Hepatocyte (in vitro differentiated cells): ENCODE measurements around the gene ATP1A3. TPM values are rescaled to one million over a fixed set of nuclear protein-coding genes. Genes with fewer than 3 reads are reported as not detected.

Source experiments
- DNase-seq: peaks from one replicate; pipeline ENCODE4 v3.0.0-alpha.2; 2016; ENCODE audit warnings: low spot score
- H2AFZ ChIP-seq: fragments of 200-600 bp; sonication (generic); 2 replicates; pipeline ENCODE4 v1.6.0; 2016; ENCODE audit warnings: antibody characterized with exemption, mild to moderate bottlenecking
- H3K27ac ChIP-seq: fragments of 200-600 bp; sonication (generic); 2 replicates; pipeline ENCODE4 v1.5.1; 2016; ENCODE audit warnings: mild to moderate bottlenecking
- H3K27me3 ChIP-seq: fragments of 200-600 bp; sonication (generic); 2 replicates; pipeline ENCODE4 v1.6.1; 2016
- H3K36me3 ChIP-seq: fragments of 200-600 bp; sonication (generic); replicated peaks from 2 replicates; pipeline ENCODE4 v1.5.1; 2016; ENCODE audit warnings: low read depth; ENCODE audit not compliant: insufficient read depth
- H3K4me1 ChIP-seq: fragments of 200-600 bp; sonication (generic); 2 replicates; pipeline ENCODE4 v1.5.1; 2016; ENCODE audit warnings: mild to moderate bottlenecking, moderate library complexity; ENCODE audit not compliant: insufficient read depth
- H3K4me2 ChIP-seq: fragments of 200-600 bp; sonication (generic); 2 replicates; pipeline ENCODE4 v1.6.0; 2016
- H3K4me3 ChIP-seq: fragments of 200-600 bp; sonication (generic); 2 replicates; pipeline ENCODE4 v1.5.1; 2016; ENCODE audit warnings: mild to moderate bottlenecking
- H3K79me2 ChIP-seq: fragments of 200-600 bp; sonication (generic); 2 replicates; pipeline ENCODE4 v1.6.0; 2017; ENCODE audit warnings: mild to moderate bottlenecking
- H3K9me2 ChIP-seq: fragments of 200-600 bp; sonication (generic); replicated peaks from 2 replicates; pipeline ENCODE4 v1.6.0; 2017; ENCODE audit warnings: mild to moderate bottlenecking; ENCODE audit not compliant: insufficient read depth
- H3K9me3 ChIP-seq: fragments of 200-600 bp; sonication (generic); 2 replicates; pipeline ENCODE4 v1.5.1; 2016; ENCODE audit warnings: low read depth, mild to moderate bottlenecking
- H4K20me1 ChIP-seq: fragments of 200-600 bp; sonication (generic); 2 replicates; pipeline ENCODE4 v1.6.0; 2016; ENCODE audit warnings: mild to moderate bottlenecking; ENCODE audit not compliant: insufficient read depth, poor library complexity, severe bottlenecking
- EZH2 ChIP-seq: fragments of 200-600 bp; sonication (generic); IDR thresholded peaks from 2 replicates; pipeline ENCODE4 v1.6.1; 2016; ENCODE audit warnings: antibody characterized with exemption, mild to moderate bottlenecking, borderline replicate concordance
- EZH2phosphoT487 ChIP-seq: fragments of 200-600 bp; sonication (generic); IDR thresholded peaks from one replicate; pipeline ENCODE4 v1.6.1; 2018; ENCODE audit warnings: antibody characterized with exemption, mild to moderate bottlenecking, low read depth, moderate library complexity; ENCODE audit not compliant: unreplicated experiment, severe bottlenecking
- WGBS: methylation state at CpG from one replicate; pipeline ENCODE4 v1.1.6; 2016; ENCODE audit warnings: low lambda C conversion rate; ENCODE audit errors: missing lambda C conversion rate; 5-methylcytosine and 5-hydroxymethylcytosine counted together
- polyA plus RNA-seq: library from polyadenylated mRNA; unstranded; fragments of >200 nt; fragmentation: Nextera tagmentation; extraction: Ambion mirVana; gene quantifications from 2 replicates; pipeline ENCODE4 v1.2.1, GENCODE V29; 2016
- total RNA-seq: library from RNA; depleted of rRNA; stranded (reverse); fragments of >200 nt; gene quantifications from 2 replicates; pipeline ENCODE4 v1.2.3, GENCODE V29; 2014
- TF ChIP-seq, protein P1 (sequence below): fragments of 200-600 bp; sonication (generic); IDR thresholded peaks from 2 replicates; pipeline ENCODE4 v1.5.1; 2016; ENCODE audit warnings: antibody characterized with exemption, mild to moderate bottlenecking; ENCODE audit not compliant: poor library complexity

ATP1A3 gene
- total and polyA plus RNA-seq, 2 experiments from 2014 or later: 0.03 to 0.82 TPM

DNA sequence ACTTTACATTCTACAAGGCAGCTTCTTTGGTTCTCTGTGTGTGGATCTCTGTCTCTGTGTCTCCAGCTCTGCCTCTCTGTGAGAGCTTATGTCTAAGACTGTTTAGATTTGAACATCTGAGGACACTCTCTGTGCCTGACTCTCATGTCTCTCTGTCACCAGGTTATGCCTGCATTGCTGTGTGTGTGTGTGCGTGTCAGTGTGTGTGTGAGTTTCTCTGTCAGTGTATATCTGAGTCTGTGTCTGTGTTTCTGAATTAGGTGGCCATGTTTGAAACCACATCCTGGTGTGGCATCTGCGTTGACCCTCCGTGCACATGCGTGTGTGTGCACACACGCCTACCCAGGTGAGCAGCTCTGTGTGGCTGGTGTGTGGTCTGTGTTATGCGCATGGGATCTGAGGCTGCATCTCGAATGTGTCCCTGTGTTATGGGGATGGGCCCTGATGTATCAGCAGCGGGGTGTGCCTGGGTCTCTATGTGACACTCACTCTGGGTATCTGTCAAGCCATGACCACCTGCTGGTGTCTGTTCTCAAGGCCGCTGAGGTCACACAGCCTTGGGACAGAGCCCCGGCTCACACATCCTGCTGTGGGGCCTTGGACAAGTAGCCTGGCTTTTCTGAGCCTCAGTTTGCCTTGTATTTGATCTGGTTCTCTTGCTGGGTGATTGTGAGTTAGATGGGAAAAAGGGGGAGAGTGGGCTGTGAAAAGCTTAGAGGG is 6.7 kb downstream of the ATP1A3 start:
- Histone ChIP-seq H3K27me3 (peaks cover 17% of the 10 kb centered on the region), H3K4me1 (no peaks in the 10 kb centered on the region), H3K36me3 (no peaks in the 10 kb centered on the region), H3K4me2 (no peak overlapping the region), H3K9me3 (no peaks in the 10 kb centered on the region), H3K9me2 (no peaks in the 10 kb centered on the region), H4K20me1 (no peaks in the 10 kb centered on the region), H2AFZ (no peak overlapping the region), H3K27ac (no peak overlapping the region), H3K79me2 (no peaks in the 10 kb centered on the region), H3K4me3 (no peak overlapping the region)
- DNase-seq: no peak
- no peak for TF ChIP-seq EZH2phosphoT487
- TF ChIP-seq, protein P1, sequence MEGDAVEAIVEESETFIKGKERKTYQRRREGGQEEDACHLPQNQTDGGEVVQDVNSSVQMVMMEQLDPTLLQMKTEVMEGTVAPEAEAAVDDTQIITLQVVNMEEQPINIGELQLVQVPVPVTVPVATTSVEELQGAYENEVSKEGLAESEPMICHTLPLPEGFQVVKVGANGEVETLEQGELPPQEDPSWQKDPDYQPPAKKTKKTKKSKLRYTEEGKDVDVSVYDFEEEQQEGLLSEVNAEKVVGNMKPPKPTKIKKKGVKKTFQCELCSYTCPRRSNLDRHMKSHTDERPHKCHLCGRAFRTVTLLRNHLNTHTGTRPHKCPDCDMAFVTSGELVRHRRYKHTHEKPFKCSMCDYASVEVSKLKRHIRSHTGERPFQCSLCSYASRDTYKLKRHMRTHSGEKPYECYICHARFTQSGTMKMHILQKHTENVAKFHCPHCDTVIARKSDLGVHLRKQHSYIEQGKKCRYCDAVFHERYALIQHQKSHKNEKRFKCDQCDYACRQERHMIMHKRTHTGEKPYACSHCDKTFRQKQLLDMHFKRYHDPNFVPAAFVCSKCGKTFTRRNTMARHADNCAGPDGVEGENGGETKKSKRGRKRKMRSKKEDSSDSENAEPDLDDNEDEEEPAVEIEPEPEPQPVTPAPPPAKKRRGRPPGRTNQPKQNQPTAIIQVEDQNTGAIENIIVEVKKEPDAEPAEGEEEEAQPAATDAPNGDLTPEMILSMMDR: no peak
- no peak for TF ChIP-seq EZH2
- 85% methylated on average over 10 of the region's 10 CpGs for WGBS

DNA sequence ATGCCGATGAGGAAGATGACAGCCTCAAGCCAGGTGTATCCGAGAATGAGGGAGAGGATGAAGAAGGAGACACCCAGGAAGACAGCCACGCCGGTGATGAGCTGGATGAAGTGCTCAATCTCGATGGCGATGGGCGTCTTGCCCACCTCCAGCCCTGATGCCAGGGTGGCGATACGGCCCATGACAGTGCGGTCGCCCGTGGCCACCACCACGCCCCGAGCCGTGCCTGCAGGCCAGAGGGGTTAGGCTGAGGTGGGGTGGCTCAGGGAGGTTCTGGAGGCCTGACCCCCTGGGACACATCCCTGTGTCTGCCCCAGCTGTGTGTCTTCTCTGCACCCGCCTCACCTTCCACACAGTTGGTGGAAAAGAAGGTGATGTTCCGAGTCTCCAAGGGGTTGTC is 9.1 kb downstream of the ATP1A3 start:
- H2AFZ ChIP-seq: no peak overlapping the region
- H3K27ac ChIP-seq: no peak overlapping the region
- no peaks in the 10 kb centered on the region for H3K9me3 ChIP-seq
- no peaks in the 10 kb centered on the region for H3K4me1 ChIP-seq
- H3K9me2 ChIP-seq: no peaks in the 10 kb centered on the region
- DNase-seq: no peak
- H3K36me3 ChIP-seq: no peaks in the 10 kb centered on the region
- H3K4me3 ChIP-seq: no peak overlapping the region
- no peak overlapping the region for H3K4me2 ChIP-seq
- H3K27me3 ChIP-seq: peaks cover 5% of the 10 kb centered on the region
- TF ChIP-seq, protein P1: no peak
- TF ChIP-seq EZH2 (no peak), EZH2phosphoT487 (no peak)
- H4K20me1 ChIP-seq: no peaks in the 10 kb centered on the region
- WGBS: 91% methylated on average over 17 of the region's 17 CpGs
- no peaks in the 10 kb centered on the region for H3K79me2 ChIP-seq

DNA sequence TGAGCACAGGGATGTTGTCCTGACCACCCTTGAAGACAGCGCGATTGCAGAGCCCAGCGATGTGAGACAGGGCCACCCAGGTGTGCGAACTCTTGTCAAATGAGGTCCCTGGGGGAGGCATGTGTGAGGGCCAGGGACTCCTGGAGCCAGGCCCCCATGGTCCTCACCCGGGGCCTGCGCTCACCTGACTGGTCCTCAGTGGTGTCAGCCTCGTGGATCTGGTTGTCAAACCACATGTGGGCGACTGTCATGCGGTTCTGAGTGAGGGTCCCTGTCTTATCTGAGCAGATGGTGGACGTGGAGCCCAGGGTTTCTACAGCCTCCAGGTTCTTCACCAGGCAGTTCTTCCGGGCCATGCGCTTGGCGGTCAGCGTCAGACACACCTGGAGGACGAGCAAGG is 12.3 kb downstream of the ATP1A3 start:
- Histone ChIP-seq H3K4me2 (no peak overlapping the region), H3K27ac (no peak overlapping the region), H3K36me3 (no peaks in the 10 kb centered on the region), H3K9me3 (no peaks in the 10 kb centered on the region), H4K20me1 (no peaks in the 10 kb centered on the region), H3K4me1 (no peaks in the 10 kb centered on the region), H2AFZ (no peak overlapping the region), H3K27me3 (no peaks in the 10 kb centered on the region), H3K4me3 (no peak overlapping the region), H3K79me2 (no peaks in the 10 kb centered on the region), H3K9me2 (no peaks in the 10 kb centered on the region)
- DNase-seq: no peak
- TF ChIP-seq EZH2: no peak
- TF ChIP-seq, protein P1: no peak
- TF ChIP-seq EZH2phosphoT487: no peak
- 90% methylated on average over 15 of the region's 15 CpGs for WGBS

DNA sequence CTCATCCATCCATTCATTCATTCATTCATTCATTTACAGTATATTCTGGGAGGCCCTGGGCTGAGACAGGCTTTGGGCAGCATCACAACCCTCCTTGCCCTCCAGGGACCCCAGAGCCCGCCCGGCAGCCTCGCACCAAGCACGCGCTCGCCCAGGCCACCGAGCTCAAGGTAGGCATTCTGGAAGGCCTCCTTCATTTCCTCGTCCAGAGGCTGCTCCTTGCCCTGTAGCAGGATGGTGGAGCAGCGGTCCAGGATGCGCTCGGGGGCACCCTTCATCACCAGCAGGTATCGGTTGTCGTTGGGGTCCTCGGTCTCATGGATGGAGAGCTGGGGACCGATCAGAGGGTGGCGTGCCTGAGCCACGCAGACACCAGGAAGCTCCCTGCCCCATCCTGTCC is 15.6 kb downstream of the ATP1A3 start:
- no peak overlapping the region for H3K4me3 ChIP-seq
- H4K20me1 ChIP-seq: no peaks in the 10 kb centered on the region
- H3K27ac ChIP-seq: no peak overlapping the region
- no peak for DNase-seq
- no peak overlapping the region for H3K4me2 ChIP-seq
- WGBS: 94% methylated on average over 17 of the region's 17 CpGs
- TF ChIP-seq, protein P1: no peak
- TF ChIP-seq EZH2: no peak
- TF ChIP-seq EZH2phosphoT487: no peak
- H3K9me3 ChIP-seq: no peaks in the 10 kb centered on the region
- H3K4me1 ChIP-seq: no peaks in the 10 kb centered on the region
- H3K79me2 ChIP-seq: no peaks in the 10 kb centered on the region
- no peaks in the 10 kb centered on the region for H3K27me3 ChIP-seq
- H3K9me2 ChIP-seq: no peaks in the 10 kb centered on the region
- no peaks in the 10 kb centered on the region for H3K36me3 ChIP-seq
- H2AFZ ChIP-seq: no peak overlapping the region
